Fibroblast of lung (primary cell): Measurements from ENCODE around the gene BIRC5. TPM values are rescaled to one million over a fixed set of nuclear protein-coding genes. Genes with fewer than 3 reads are reported as not detected.

Experiments
- DNase-seq, 2 donors: peaks; one replicate each; pipeline versions ENCODE4 v3.0.0 to v3.0.0-alpha.2; 2010; ENCODE audit warnings: low read depth in 2 of 2
- H2AFZ ChIP-seq: 2 replicates; pipeline ENCODE4 v1.5.1; 2012; ENCODE audit warnings: low read length, control low read depth, inconsistent platforms
- H3K27ac ChIP-seq: 2 replicates; pipeline ENCODE4 v1.5.1; 2011; ENCODE audit warnings: low read length, control low read depth; ENCODE audit not compliant: insufficient read depth
- H3K27me3 ChIP-seq: 2 replicates; pipeline ENCODE4 v1.5.1; 2011; ENCODE audit warnings: mild to moderate bottlenecking, low read length; ENCODE audit not compliant: control insufficient read depth, insufficient read depth
- H3K36me3 ChIP-seq: 2 replicates; pipeline ENCODE4 v1.5.1; 2011; ENCODE audit warnings: low read length; ENCODE audit not compliant: control insufficient read depth, insufficient read depth
- H3K4me1 ChIP-seq: 2 replicates; pipeline ENCODE4 v1.5.1; 2011; ENCODE audit warnings: low read length; ENCODE audit not compliant: control insufficient read depth, insufficient read depth; ENCODE audit errors: extremely low read depth
- H3K4me2 ChIP-seq: 2 replicates; pipeline ENCODE4 v1.5.1; 2011; ENCODE audit warnings: low read length, control low read depth; ENCODE audit not compliant: insufficient read depth; ENCODE audit errors: extremely low read depth
- H3K4me3 ChIP-seq, 4 experiments: fragments of 200-600 bp in 1 of 4; sonication (generic) in 1 of 4; replicated peaks in 1 of 4; 2 replicates each; pipeline ENCODE4 v1.5.1; 2011 to 2016; ENCODE audit warnings: low read length in 4 of 4, low read depth in 3 of 4, mild to moderate bottlenecking in 3 of 4, control low read depth in 2 of 4, inconsistent platforms in 1 of 4, mixed read lengths in 1 of 4; ENCODE audit not compliant: insufficient read depth in 1 of 4; ENCODE audit errors: control extremely low read depth in 1 of 4
- H3K79me2 ChIP-seq: 2 replicates; pipeline ENCODE4 v1.5.1; 2012; ENCODE audit warnings: mild to moderate bottlenecking, low read length, inconsistent platforms; ENCODE audit not compliant: control insufficient read depth, insufficient read depth
- H3K9ac ChIP-seq: 2 replicates; pipeline ENCODE4 v1.5.1; 2011; ENCODE audit warnings: mild to moderate bottlenecking, low read length, control low read depth; ENCODE audit not compliant: insufficient read depth
- H3K9me3 ChIP-seq: 2 replicates; pipeline ENCODE4 v1.5.1; 2012; ENCODE audit warnings: low read depth, low read length; ENCODE audit not compliant: control insufficient read depth, insufficient read depth
- H4K20me1 ChIP-seq: 2 replicates; pipeline ENCODE4 v1.5.1; 2011; ENCODE audit warnings: low read length; ENCODE audit not compliant: control insufficient read depth, insufficient read depth; ENCODE audit errors: extremely low read depth
- CTCF ChIP-seq, 2 donors: IDR thresholded peaks in 1 of 2; conservative IDR thresholded peaks in 1 of 2; 1 replicate in 1 of 2; 2 replicates in 1 of 2; pipeline ENCODE4 v1.5.1; 2011 to 2012; ENCODE audit warnings: low read length in 2 of 2, control low read depth in 1 of 2, inconsistent platforms in 1 of 2, low read depth in 1 of 2, mild to moderate bottlenecking in 1 of 2
- EZH2 ChIP-seq: IDR thresholded peaks from 2 replicates; pipeline ENCODE4 v1.5.1; 2012; ENCODE audit warnings: low read length, control low read depth, mild to moderate bottlenecking; ENCODE audit errors: missing control alignments
- polyA plus RNA-seq, 2 donors: library from polyadenylated mRNA; depleted of rRNA in 1 of 2; stranded (reverse) in 1 of 2; unstranded in 1 of 2; fragments of >200 nt; gene quantifications; 2 replicates each; pipeline ENCODE4 v1.2.1, GENCODE V29; 2011 to 2012; ENCODE audit warnings: missing spikeins in 1 of 2
- total RNA-seq: library from RNA; depleted of rRNA; stranded (reverse); fragments of >200 nt; gene quantifications from 2 replicates; pipeline ENCODE4 v1.2.1, GENCODE V29; 2014

BIRC5 gene
- total and polyA plus RNA-seq, 2 donors (not counting 1 experiment from before 2014, with no cell fraction given), result 11.1 to 28.6 TPM

GRCh38 chr17:78265121-78265520, 51.1 kb downstream of the BIRC5 start:
- Histone ChIP-seq H3K9ac (no peak overlapping the region), H3K4me3 (no peak overlapping the region), H2AFZ (no peak overlapping the region), H3K36me3 (no peaks in the 10 kb centered on the region), H3K79me2 (no peaks in the 10 kb centered on the region), H3K4me2 (no peak overlapping the region), H3K4me1 (no peaks in the 10 kb centered on the region), H4K20me1 (no peaks in the 10 kb centered on the region), H3K9me3 (no peaks in the 10 kb centered on the region), H3K27ac (no peak overlapping the region), H3K27me3 (peaks cover 9% of the 10 kb centered on the region)
- TF ChIP-seq EZH2 (no peak), CTCF (conservative IDR thresholded peaks at IDR 0.05 in 1 of 2, IDR thresholded peaks at IDR 0.05 in 1 of 2; ENCODE audit: low read depth in 1 of 2, low read length in 2 of 2) (no peak)
- DNase-seq, result no peak

- H3K9ac ChIP-seq, result no peak overlapping the region
- H2AFZ ChIP-seq, result no peak overlapping the region
- no peaks in the 10 kb centered on the region for H3K36me3 ChIP-seq
- H3K27ac ChIP-seq, result no peak overlapping the region
- H3K27me3 ChIP-seq, result peaks cover 16% of the 10 kb centered on the region
- no peak for DNase-seq
- no peaks in the 10 kb centered on the region for H3K4me1 ChIP-seq
- H3K4me3 ChIP-seq, result no peak overlapping the region
- TF ChIP-seq CTCF (conservative IDR thresholded peaks at IDR 0.05 in 1 of 2, IDR thresholded peaks at IDR 0.05 in 1 of 2; ENCODE audit: low read depth in 1 of 2, low read length in 2 of 2) (no peak), EZH2 (no peak)
- no peaks in the 10 kb centered on the region for H4K20me1 ChIP-seq
- H3K9me3 ChIP-seq, result no peaks in the 10 kb centered on the region
- no peaks in the 10 kb centered on the region for H3K79me2 ChIP-seq
- H3K4me2 ChIP-seq, result no peak overlapping the region
These were observed 52.2 kb downstream of the BIRC5 start for GRCh38 chr17:78266231-78266631.

- no peak for TF ChIP-seq EZH2
- TF ChIP-seq CTCF (conservative IDR thresholded peaks at IDR 0.05 in 1 of 2, IDR thresholded peaks at IDR 0.05 in 1 of 2; ENCODE audit: low read depth in 1 of 2, low read length in 2 of 2), result no peak
- Histone ChIP-seq H4K20me1 (no peaks in the 10 kb centered on the region), H2AFZ (no peak overlapping the region), H3K79me2 (no peaks in the 10 kb centered on the region), H3K36me3 (no peaks in the 10 kb centered on the region), H3K27me3 (peaks cover 16% of the 10 kb centered on the region), H3K4me3 (no peak overlapping the region), H3K9me3 (no peaks in the 10 kb centered on the region), H3K4me2 (no peak overlapping the region), H3K27ac (no peak overlapping the region), H3K9ac (no peak overlapping the region), H3K4me1 (no peaks in the 10 kb centered on the region)
- no peak for DNase-seq
These were observed 52.7 kb downstream of the BIRC5 start for GRCh38 chr17:78266771-78267170.
